ENCODE results near the gene PRSS27.

- TF ChIP-seq, protein P1, sequence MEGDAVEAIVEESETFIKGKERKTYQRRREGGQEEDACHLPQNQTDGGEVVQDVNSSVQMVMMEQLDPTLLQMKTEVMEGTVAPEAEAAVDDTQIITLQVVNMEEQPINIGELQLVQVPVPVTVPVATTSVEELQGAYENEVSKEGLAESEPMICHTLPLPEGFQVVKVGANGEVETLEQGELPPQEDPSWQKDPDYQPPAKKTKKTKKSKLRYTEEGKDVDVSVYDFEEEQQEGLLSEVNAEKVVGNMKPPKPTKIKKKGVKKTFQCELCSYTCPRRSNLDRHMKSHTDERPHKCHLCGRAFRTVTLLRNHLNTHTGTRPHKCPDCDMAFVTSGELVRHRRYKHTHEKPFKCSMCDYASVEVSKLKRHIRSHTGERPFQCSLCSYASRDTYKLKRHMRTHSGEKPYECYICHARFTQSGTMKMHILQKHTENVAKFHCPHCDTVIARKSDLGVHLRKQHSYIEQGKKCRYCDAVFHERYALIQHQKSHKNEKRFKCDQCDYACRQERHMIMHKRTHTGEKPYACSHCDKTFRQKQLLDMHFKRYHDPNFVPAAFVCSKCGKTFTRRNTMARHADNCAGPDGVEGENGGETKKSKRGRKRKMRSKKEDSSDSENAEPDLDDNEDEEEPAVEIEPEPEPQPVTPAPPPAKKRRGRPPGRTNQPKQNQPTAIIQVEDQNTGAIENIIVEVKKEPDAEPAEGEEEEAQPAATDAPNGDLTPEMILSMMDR (IDR thresholded peaks at IDR 0.05), result peak in 2 of 6 experiments; percentile 7 to 27
- TF ChIP-seq POLR2A (IDR thresholded peaks at IDR 0.05), result peak; percentile 93 to 94
These were observed 37.6 kb downstream of the PRSS27 start, which contains the start of gene KCTD5 for GRCh38 chr16:2682209-2683021.

Measured in Peyer's patch (tissue), 4 donors.